IMR-90 (cell line): ENCODE results near the gene KPRP. TPM values are rescaled to one million over a fixed set of nuclear protein-coding genes. Genes with fewer than 3 reads are reported as not detected.

Experiments used
- ATAC-seq: fragments of 200-7000 bp; cut with Tn5 transposase; 2 replicates; pipeline ENCODE4 v1.9.1; 2020; ENCODE audit warnings: low read depth, mild to moderate bottlenecking, moderate library complexity
- BruUV-seq: library from RNA; stranded (reverse); fragments of 400-500 nt; replicated peaks from 2 replicates; lab custom pipeline; 2021; lab: Mats Ljungman, UMichigan
- CTCF ChIA-PET: fragments of 300-600 bp; formaldehyde crosslinking; extraction: SDS; loops from one replicate; lab custom pipeline; 2021; ENCODE audit warnings: antibody characterized with exemption; lab: Yijun Ruan, JAX
- POLR2A ChIA-PET: fragments of 300-600 bp; sonication (Branson Sonifier 250); formaldehyde crosslinking; loops from one replicate; lab custom pipeline; 2022; ENCODE audit warnings: antibody characterized with exemption; ENCODE audit not compliant: unreplicated experiment; lab: Charles Lee
- DNase-seq: peaks from one replicate; pipeline ENCODE4 v3.0.0; 2013
- H2AFZ ChIP-seq: replicated peaks from 2 replicates; pipeline ENCODE3; 2013; ENCODE audit warnings: low read length, mild to moderate bottlenecking; ENCODE audit not compliant: poor library complexity
- H2AK5ac ChIP-seq: 2 replicates; pipeline ENCODE4 v1.6.1; 2013; ENCODE audit warnings: low read depth, low read length, inconsistent platforms
- H2AK9ac ChIP-seq: replicated peaks from 2 replicates; pipeline ENCODE3; 2013; ENCODE audit warnings: mild to moderate bottlenecking, low read depth, low read length, moderate library complexity; ENCODE audit not compliant: poor library complexity
- H2BK120ac ChIP-seq: 2 replicates; pipeline ENCODE4 v1.6.1; 2013; ENCODE audit warnings: low read depth, low read length, inconsistent platforms
- H2BK15ac ChIP-seq: 3 replicates; pipeline ENCODE4 v1.6.1; 2013; ENCODE audit warnings: low read depth, low read length, inconsistent platforms
- H2BK20ac ChIP-seq: 2 replicates; pipeline ENCODE4 v1.6.1; 2013; ENCODE audit warnings: low read depth, mild to moderate bottlenecking, inconsistent platforms, low read length, moderate library complexity
- H2BK5ac ChIP-seq: 2 replicates; pipeline ENCODE4 v1.6.1; 2013; ENCODE audit warnings: mild to moderate bottlenecking, low read depth, low read length, inconsistent platforms; ENCODE audit not compliant: poor library complexity, severe bottlenecking
- H3K14ac ChIP-seq: replicated peaks from 2 replicates; pipeline ENCODE4 v1.6.1; 2013; ENCODE audit warnings: low read depth, low read length, inconsistent platforms
- H3K18ac ChIP-seq: 2 replicates; pipeline ENCODE4 v1.6.1; 2013; ENCODE audit warnings: low read depth, low read length, control low read depth
- H3K23ac ChIP-seq: 2 replicates; pipeline ENCODE4 v1.6.1; 2013; ENCODE audit warnings: low read depth, low read length, inconsistent platforms
- H3K27ac ChIP-seq: 2 replicates; pipeline ENCODE4 v1.5.1; 2013; ENCODE audit warnings: mild to moderate bottlenecking, control low read depth, low read length; ENCODE audit not compliant: insufficient read depth
- H3K27me3 ChIP-seq: 2 replicates; pipeline ENCODE4 v1.6.1; 2013; ENCODE audit warnings: low read length; ENCODE audit not compliant: control insufficient read depth, insufficient read depth
- H3K36me3 ChIP-seq: 2 replicates; pipeline ENCODE4 v1.6.1; 2013; ENCODE audit warnings: low read length, mixed read lengths; ENCODE audit not compliant: control insufficient read depth, insufficient read depth
- H3K4ac ChIP-seq: 2 replicates; pipeline ENCODE4 v1.6.1; 2013; ENCODE audit warnings: low read depth, low read length, inconsistent platforms
- H3K4me1 ChIP-seq: 2 replicates; pipeline ENCODE4 v1.6.1; 2013; ENCODE audit warnings: low read length, mixed read lengths; ENCODE audit not compliant: control insufficient read depth, insufficient read depth
- H3K4me2 ChIP-seq: 2 replicates; pipeline ENCODE4 v1.6.1; 2013; ENCODE audit warnings: low read depth, mild to moderate bottlenecking, control low read depth, low read length, moderate library complexity
- H3K4me3 ChIP-seq: 2 replicates; pipeline ENCODE4 v1.5.1; 2013; ENCODE audit warnings: low read depth, mild to moderate bottlenecking, control low read depth, low read length, moderate library complexity; ENCODE audit not compliant: insufficient read depth
- H3K56ac ChIP-seq: 2 replicates; pipeline ENCODE4 v1.6.1; 2013; ENCODE audit warnings: low read length, inconsistent platforms; ENCODE audit not compliant: insufficient read depth; ENCODE audit errors: extremely low read depth
- H3K79me1 ChIP-seq, 2 experiments: 2 replicates each; pipeline ENCODE4 v1.6.1; 2013; ENCODE audit warnings: low read length in 2 of 2, inconsistent platforms in 1 of 2, low read depth in 1 of 2
- H3K9ac ChIP-seq: 2 replicates; pipeline ENCODE4 v1.6.1; 2013; ENCODE audit warnings: low read depth, low read length, control low read depth
- H3K9me1 ChIP-seq: 2 replicates; pipeline ENCODE4 v1.6.1; 2013; ENCODE audit warnings: low read length, inconsistent platforms; ENCODE audit not compliant: insufficient read depth
- H3K9me3 ChIP-seq: 2 replicates; pipeline ENCODE4 v1.6.1; 2013; ENCODE audit warnings: low read length; ENCODE audit not compliant: control insufficient read depth, insufficient read depth
- H4K20me1 ChIP-seq: 2 replicates; pipeline ENCODE4 v1.6.1; 2013; ENCODE audit warnings: low read length, inconsistent platforms; ENCODE audit not compliant: insufficient read depth
- H4K5ac ChIP-seq: 2 replicates; pipeline ENCODE4 v1.6.1; 2013; ENCODE audit warnings: mild to moderate bottlenecking, low read depth, low read length, control low read depth
- H4K8ac ChIP-seq, 2 experiments: 2 replicates each; pipeline ENCODE4 v1.6.1; 2013; ENCODE audit warnings: low read depth in 2 of 2, low read length in 2 of 2, control low read depth in 1 of 2, inconsistent platforms in 1 of 2
- H4K91ac ChIP-seq: 2 replicates; pipeline ENCODE4 v1.6.1; 2013; ENCODE audit warnings: low read depth, low read length, inconsistent platforms; ENCODE audit not compliant: insufficient read depth
- BHLHE40 ChIP-seq: fragments of 150-350 bp; IDR thresholded peaks from 2 replicates; pipeline ENCODE4 v1.6.1; 2016; ENCODE audit warnings: mild to moderate bottlenecking, low read depth, low read length
- CEBPB ChIP-seq: IDR thresholded peaks from 2 replicates; pipeline ENCODE4 v1.6.1; 2012; ENCODE audit warnings: low read depth, low read length, improper control_type of control experiment
- CHD1 ChIP-seq: IDR thresholded peaks from 2 replicates; pipeline ENCODE4 v1.6.1; 2012; ENCODE audit warnings: low read depth, low read length, improper control_type of control experiment
- FOS ChIP-seq: fragments of 150-350 bp; IDR thresholded peaks from 2 replicates; pipeline ENCODE4 v1.6.1; 2016; ENCODE audit warnings: low read depth, low read length
- MAFK ChIP-seq: IDR thresholded peaks from 2 replicates; pipeline ENCODE4 v1.6.1; 2012; ENCODE audit warnings: low read depth, low read length, improper control_type of control experiment
- MAZ ChIP-seq: IDR thresholded peaks from 2 replicates; pipeline ENCODE4 v1.6.1; 2012; ENCODE audit warnings: low read depth, mild to moderate bottlenecking, low read length, improper control_type of control experiment, moderate library complexity, borderline replicate concordance
- MXI1 ChIP-seq: IDR thresholded peaks from 2 replicates; pipeline ENCODE4 v1.6.1; 2012; ENCODE audit warnings: low read depth, mild to moderate bottlenecking, low read length, moderate library complexity, borderline replicate concordance
- NFE2L2 ChIP-seq: fragments of 150-350 bp; IDR thresholded peaks from 2 replicates; pipeline ENCODE4 v1.6.1; 2016; ENCODE audit warnings: low read depth, mild to moderate bottlenecking, low read length
- POLR2A ChIP-seq: IDR thresholded peaks from 2 replicates; pipeline ENCODE4 v1.6.1; 2012; ENCODE audit warnings: mild to moderate bottlenecking, low read depth, low read length
- RAD21 ChIP-seq: IDR thresholded peaks from 2 replicates; pipeline ENCODE4 v1.6.1; 2012; ENCODE audit warnings: low read length, improper control_type of control experiment
- RCOR1 ChIP-seq: IDR thresholded peaks from 2 replicates; pipeline ENCODE4 v1.6.1; 2012; ENCODE audit warnings: mild to moderate bottlenecking, low read length, improper control_type of control experiment; ENCODE audit not compliant: insufficient replicate concordance
- RFX5 ChIP-seq: IDR thresholded peaks from 2 replicates; pipeline ENCODE4 v1.8.0; 2012; ENCODE audit warnings: low read depth, mild to moderate bottlenecking, low read length, moderate library complexity
- SMC3 ChIP-seq: fragments of 150-350 bp; IDR thresholded peaks from 2 replicates; pipeline ENCODE4 v1.6.1; 2016; ENCODE audit warnings: low read depth, mild to moderate bottlenecking, antibody characterized with exemption, low read length, moderate library complexity
- WGBS, 2 experiments: methylation state at CpG; one replicate each; pipeline versions ENCODE4 v1.1.5 to v1.1.7; 2013; ENCODE audit warnings: missing lambda C conversion rate in 2 of 2; ENCODE audit not compliant: insufficient read length in 1 of 2; ENCODE audit errors: extremely low coverage in 2 of 2; 5-methylcytosine and 5-hydroxymethylcytosine counted together
- dilution Hi-C: fragments of 300-500 bp; cut with HindIII; formaldehyde crosslinking; loops from one replicate; pipeline ENCODE4 v1.14.3; 2018; ENCODE audit warnings: low sequenced_read_pairs; ENCODE audit not compliant: unreplicated experiment
- in situ Hi-C: fragments of 300-500 bp; cut with MboI; formaldehyde crosslinking; loops from 3 replicates; pipeline ENCODE4 v1.14.3; 2019; ENCODE audit warnings: low sequenced_read_pairs, inconsistent platforms, mixed read lengths
- intact Hi-C: fragments of 100-400 bp; cut with micrococcal nuclease; formaldehyde crosslinking; loops from 2 replicates; pipeline ENCODE4 v1.10.0; 2022
- polyA plus RNA-seq, 3 experiments: library from polyadenylated mRNA; depleted of rRNA; stranded (reverse); fragments of >200 nt; gene quantifications; 2 replicates each; pipeline ENCODE4 v1.2.3, GENCODE V29; 2012; ENCODE audit warnings: low replicate concordance in 1 of 3
- total RNA-seq: library from RNA; depleted of rRNA; stranded (reverse); fragments of >200 nt; gene quantifications from 2 replicates; pipeline ENCODE4 v1.2.3, GENCODE V29; 2012
- TF ChIP-seq, protein P1 (sequence below): conservative IDR thresholded peaks from 2 replicates; pipeline ENCODE4 v1.5.1; 2012; ENCODE audit warnings: mild to moderate bottlenecking, low read depth, low read length, improper control_type of control experiment
- TF ChIP-seq, protein P2 (sequence below): fragments of 150-350 bp; IDR thresholded peaks from 2 replicates; pipeline ENCODE4 v1.6.1; 2016; ENCODE audit warnings: low read depth, mild to moderate bottlenecking, low read length, moderate library complexity, borderline replicate concordance
- TF ChIP-seq, protein P3 (sequence below): fragments of 150-350 bp; IDR thresholded peaks from 2 replicates; pipeline ENCODE4 v1.6.1; 2017; ENCODE audit warnings: mild to moderate bottlenecking, antibody characterized with exemption, low read length, low read depth

The KPRP gene
- total and polyA plus RNA-seq, 2 of the 4 experiments (the other 2 are of a cell fraction), result not detected

DNA sequence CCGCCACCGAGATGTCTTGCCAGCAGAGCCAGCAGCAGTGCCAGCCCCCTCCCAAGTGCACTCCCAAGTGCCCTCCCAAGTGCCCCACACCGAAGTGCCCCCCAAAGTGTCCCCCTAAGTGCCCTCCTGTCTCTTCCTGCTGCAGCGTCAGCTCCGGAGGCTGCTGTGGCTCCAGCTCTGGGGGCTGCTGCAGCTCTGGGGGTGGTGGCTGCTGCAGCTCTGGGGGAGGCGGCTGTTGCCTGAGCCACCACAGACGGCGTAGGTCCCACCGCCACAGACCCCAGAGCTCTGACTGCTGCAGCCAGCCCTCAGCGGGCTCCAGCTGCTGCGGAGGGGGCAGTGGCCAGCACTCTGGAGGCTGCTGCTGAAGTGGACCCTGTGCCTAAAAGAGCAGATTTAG, 18.5 kb downstream of the KPRP start:
- H2BK5ac ChIP-seq, result no peak overlapping the region
- POLR2A ChIA-PET, result no interaction called here
- H4K8ac ChIP-seq, result no peak overlapping the region
- H3K56ac ChIP-seq, result no peak overlapping the region
- no peak overlapping the region for H3K23ac ChIP-seq
- no peak overlapping the region for H2AK5ac ChIP-seq
- no peaks in the 10 kb centered on the region for H3K27me3 ChIP-seq
- dilution Hi-C loops (no loop called here), intact Hi-C loops (no loop called here), in situ Hi-C loops (no loop called here)
- H3K36me3 ChIP-seq, result no peaks in the 10 kb centered on the region
- H3K9me1 ChIP-seq, result no peaks in the 10 kb centered on the region
- no peak overlapping the region for H2AK9ac ChIP-seq
- no peak overlapping the region for H3K4me3 ChIP-seq
- H2BK15ac ChIP-seq, result no peak overlapping the region
- no peak overlapping the region for H3K4ac ChIP-seq
- BruUV-seq, result no TSS peak
- H2BK120ac ChIP-seq, result no peak overlapping the region
- H4K5ac ChIP-seq, result no peak overlapping the region
- no peaks in the 10 kb centered on the region for H3K4me1 ChIP-seq
- no peak overlapping the region for H3K14ac ChIP-seq
- no peak overlapping the region for H3K9ac ChIP-seq
- H4K91ac ChIP-seq, result no peak overlapping the region
- no peak for DNase-seq
- H4K20me1 ChIP-seq, result no peaks in the 10 kb centered on the region
- no peaks in the 10 kb centered on the region for H3K9me3 ChIP-seq
- no peak overlapping the region for H3K4me2 ChIP-seq
- 65% methylated on average over 6 of the region's 11 CpGs; no CpG with 5 or more reads in 1 of the 2 experiments for whole genome bisulfite sequencing, 2 experiments
- CTCF ChIA-PET, result no interaction called here
- ATAC-seq, result no peak
- H3K27ac ChIP-seq, result no peak overlapping the region
- no peak overlapping the region for H3K18ac ChIP-seq
- TF ChIP-seq NFE2L2 (no peak), RAD21 (no peak), FOS (no peak), RCOR1 (no peak), MAFK (no peak), POLR2A (no peak), CHD1 (no peak), RFX5 (no peak), MAZ (no peak), MXI1 (no peak), SMC3 (no peak), BHLHE40 (no peak), CEBPB (no peak)
- TF ChIP-seq, protein P1, sequence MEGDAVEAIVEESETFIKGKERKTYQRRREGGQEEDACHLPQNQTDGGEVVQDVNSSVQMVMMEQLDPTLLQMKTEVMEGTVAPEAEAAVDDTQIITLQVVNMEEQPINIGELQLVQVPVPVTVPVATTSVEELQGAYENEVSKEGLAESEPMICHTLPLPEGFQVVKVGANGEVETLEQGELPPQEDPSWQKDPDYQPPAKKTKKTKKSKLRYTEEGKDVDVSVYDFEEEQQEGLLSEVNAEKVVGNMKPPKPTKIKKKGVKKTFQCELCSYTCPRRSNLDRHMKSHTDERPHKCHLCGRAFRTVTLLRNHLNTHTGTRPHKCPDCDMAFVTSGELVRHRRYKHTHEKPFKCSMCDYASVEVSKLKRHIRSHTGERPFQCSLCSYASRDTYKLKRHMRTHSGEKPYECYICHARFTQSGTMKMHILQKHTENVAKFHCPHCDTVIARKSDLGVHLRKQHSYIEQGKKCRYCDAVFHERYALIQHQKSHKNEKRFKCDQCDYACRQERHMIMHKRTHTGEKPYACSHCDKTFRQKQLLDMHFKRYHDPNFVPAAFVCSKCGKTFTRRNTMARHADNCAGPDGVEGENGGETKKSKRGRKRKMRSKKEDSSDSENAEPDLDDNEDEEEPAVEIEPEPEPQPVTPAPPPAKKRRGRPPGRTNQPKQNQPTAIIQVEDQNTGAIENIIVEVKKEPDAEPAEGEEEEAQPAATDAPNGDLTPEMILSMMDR, result no peak
- TF ChIP-seq, protein P2, sequence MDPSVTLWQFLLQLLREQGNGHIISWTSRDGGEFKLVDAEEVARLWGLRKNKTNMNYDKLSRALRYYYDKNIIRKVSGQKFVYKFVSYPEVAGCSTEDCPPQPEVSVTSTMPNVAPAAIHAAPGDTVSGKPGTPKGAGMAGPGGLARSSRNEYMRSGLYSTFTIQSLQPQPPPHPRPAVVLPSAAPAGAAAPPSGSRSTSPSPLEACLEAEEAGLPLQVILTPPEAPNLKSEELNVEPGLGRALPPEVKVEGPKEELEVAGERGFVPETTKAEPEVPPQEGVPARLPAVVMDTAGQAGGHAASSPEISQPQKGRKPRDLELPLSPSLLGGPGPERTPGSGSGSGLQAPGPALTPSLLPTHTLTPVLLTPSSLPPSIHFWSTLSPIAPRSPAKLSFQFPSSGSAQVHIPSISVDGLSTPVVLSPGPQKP, result no peak
- TF ChIP-seq, protein P3, sequence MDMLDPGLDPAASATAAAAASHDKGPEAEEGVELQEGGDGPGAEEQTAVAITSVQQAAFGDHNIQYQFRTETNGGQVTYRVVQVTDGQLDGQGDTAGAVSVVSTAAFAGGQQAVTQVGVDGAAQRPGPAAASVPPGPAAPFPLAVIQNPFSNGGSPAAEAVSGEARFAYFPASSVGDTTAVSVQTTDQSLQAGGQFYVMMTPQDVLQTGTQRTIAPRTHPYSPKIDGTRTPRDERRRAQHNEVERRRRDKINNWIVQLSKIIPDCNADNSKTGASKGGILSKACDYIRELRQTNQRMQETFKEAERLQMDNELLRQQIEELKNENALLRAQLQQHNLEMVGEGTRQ, result no peak
- H3K79me1 ChIP-seq, result no peaks in the 10 kb centered on the region
- H2BK20ac ChIP-seq, result no peak overlapping the region
- no peak overlapping the region for H2AFZ ChIP-seq
